HEK293 (cell line): Measurements from ENCODE around the gene SLC47A2.
A peak's percentile ranks its signal among the peaks of the same experiment; 100 is the strongest.

Experiments used
- GLI4 ChIP-seq: fragments of 450-650 bp; formaldehyde crosslinking; IDR thresholded peaks from 2 replicates; pipeline ENCODE4 v1.5.1; 2016; ENCODE audit warnings: missing biosample characterization, missing genetic modification characterization
- HOXA7 ChIP-seq: sonication (generic); formaldehyde crosslinking; IDR thresholded peaks from 2 replicates; pipeline ENCODE4 v1.8.1; 2022; ENCODE audit warnings: missing genetic modification reagents, borderline replicate concordance
- HOXD13 ChIP-seq: sonication (generic); formaldehyde crosslinking; IDR thresholded peaks from 2 replicates; pipeline ENCODE4 v1.8.0; 2022; ENCODE audit warnings: missing genetic modification reagents, borderline replicate concordance
- IKZF3 ChIP-seq: fragments of 450-650 bp; IDR thresholded peaks from 2 replicates; pipeline ENCODE4 v1.5.0; 2018; ENCODE audit warnings: missing biosample characterization, mild to moderate bottlenecking, missing genetic modification characterization, moderate library complexity
- KLF10 ChIP-seq: fragments of 450-650 bp; IDR thresholded peaks from 2 replicates; pipeline ENCODE4 v1.5.1; 2018; ENCODE audit warnings: missing biosample characterization, mild to moderate bottlenecking, missing genetic modification characterization
- KLF16 ChIP-seq: fragments of 450-650 bp; formaldehyde crosslinking; IDR thresholded peaks from 2 replicates; pipeline ENCODE4 v1.5.1; 2017; ENCODE audit warnings: missing biosample characterization, missing genetic modification characterization
- SALL2 ChIP-seq: fragments of 450-650 bp; formaldehyde crosslinking; IDR thresholded peaks from 2 replicates; pipeline ENCODE4 v1.5.0; 2017; ENCODE audit warnings: missing biosample characterization, mild to moderate bottlenecking, missing genetic modification characterization, borderline replicate concordance
- SCRT2 ChIP-seq: fragments of 450-650 bp; formaldehyde crosslinking; IDR thresholded peaks from 2 replicates; pipeline ENCODE4 v1.5.1; 2016; ENCODE audit warnings: missing biosample characterization, missing genetic modification characterization
- TRIM28 ChIP-seq: IDR thresholded peaks from 2 replicates; pipeline ENCODE4 v1.6.1; 2011; ENCODE audit warnings: low read length, control low read depth, borderline replicate concordance
- ZFHX2 ChIP-seq: fragments of 450-650 bp; formaldehyde crosslinking; conservative IDR thresholded peaks from 2 replicates; pipeline ENCODE4 v1.5.1; 2016; ENCODE audit warnings: missing biosample characterization, missing genetic modification characterization
- ZNF114 ChIP-seq: fragments of 450-650 bp; formaldehyde crosslinking; IDR thresholded peaks from 2 replicates; pipeline ENCODE4 v1.5.0; 2017; ENCODE audit warnings: missing biosample characterization, missing genetic modification characterization
- ZNF175 ChIP-seq: fragments of 450-650 bp; formaldehyde crosslinking; IDR thresholded peaks from 2 replicates; pipeline ENCODE4 v1.5.1; 2016; ENCODE audit warnings: missing biosample characterization, missing genetic modification characterization
- ZNF184 ChIP-seq: fragments of 450-650 bp; IDR thresholded peaks from 2 replicates; pipeline ENCODE4 v1.5.1; 2018; ENCODE audit warnings: missing biosample characterization, mild to moderate bottlenecking, missing genetic modification characterization
- ZNF510 ChIP-seq: fragments of 450-650 bp; formaldehyde crosslinking; IDR thresholded peaks from 2 replicates; pipeline ENCODE4 v1.5.1; 2018; ENCODE audit warnings: mild to moderate bottlenecking, missing genetic modification characterization, missing biosample characterization; ENCODE audit not compliant: insufficient replicate concordance
- ZNF529 ChIP-seq: fragments of 450-650 bp; formaldehyde crosslinking; IDR thresholded peaks from 2 replicates; pipeline ENCODE4 v1.5.1; 2017; ENCODE audit warnings: missing genetic modification characterization, missing biosample characterization; ENCODE audit not compliant: insufficient replicate concordance
- ZNF530 ChIP-seq: fragments of 450-650 bp; formaldehyde crosslinking; IDR thresholded peaks from 2 replicates; pipeline ENCODE4 v1.5.1; 2016; ENCODE audit warnings: low read depth, missing biosample characterization, missing genetic modification characterization
- ZNF560 ChIP-seq: fragments of 450-650 bp; formaldehyde crosslinking; IDR thresholded peaks from 2 replicates; pipeline ENCODE4 v1.5.1; 2017; ENCODE audit warnings: missing biosample characterization, missing genetic modification characterization, borderline replicate concordance
- ZNF600 ChIP-seq: fragments of 450-650 bp; formaldehyde crosslinking; IDR thresholded peaks from 2 replicates; pipeline ENCODE4 v1.5.1; 2016; ENCODE audit warnings: missing biosample characterization, missing genetic modification characterization
- ZNF658 ChIP-seq: fragments of 450-650 bp; formaldehyde crosslinking; IDR thresholded peaks from 2 replicates; pipeline ENCODE4; 2016; ENCODE audit warnings: missing biosample characterization, missing genetic modification characterization
- ZNF677 ChIP-seq: fragments of 450-650 bp; IDR thresholded peaks from 2 replicates; pipeline ENCODE4 v1.5.0; 2018; ENCODE audit warnings: missing biosample characterization, mild to moderate bottlenecking, missing genetic modification characterization, moderate library complexity
- ZNF776 ChIP-seq: fragments of 450-650 bp; formaldehyde crosslinking; IDR thresholded peaks from 2 replicates; pipeline ENCODE4 v1.5.0; 2017; ENCODE audit warnings: missing biosample characterization, missing genetic modification characterization, borderline replicate concordance
- ZNF777 ChIP-seq: fragments of 450-650 bp; formaldehyde crosslinking; IDR thresholded peaks from 2 replicates; pipeline ENCODE4 v1.5.1; 2017; ENCODE audit warnings: missing biosample characterization, missing genetic modification characterization, borderline replicate concordance
- ZNF843 ChIP-seq: fragments of 450-650 bp; formaldehyde crosslinking; IDR thresholded peaks from 2 replicates; pipeline ENCODE4 v1.5.1; 2016; ENCODE audit warnings: missing biosample characterization, missing genetic modification characterization
- ZSCAN16 ChIP-seq: fragments of 450-650 bp; formaldehyde crosslinking; IDR thresholded peaks from 2 replicates; pipeline ENCODE4 v1.5.1; 2016; ENCODE audit warnings: missing biosample characterization, missing genetic modification characterization
- TF ChIP-seq, protein P1 (sequence below): fragments of 450-650 bp; IDR thresholded peaks from 2 replicates; pipeline ENCODE4 v1.5.1; 2018; ENCODE audit warnings: missing biosample characterization, mild to moderate bottlenecking, missing genetic modification characterization
- TF ChIP-seq, protein P2 (sequence below): fragments of 450-650 bp; formaldehyde crosslinking; IDR thresholded peaks from 2 replicates; pipeline ENCODE4 v1.5.1; 2016; ENCODE audit warnings: missing biosample characterization, missing genetic modification characterization
- TF ChIP-seq, protein P3 (sequence below): fragments of 450-650 bp; formaldehyde crosslinking; IDR thresholded peaks from 2 replicates; pipeline ENCODE4 v1.5.1; 2017; ENCODE audit warnings: missing biosample characterization, missing genetic modification characterization
- TF ChIP-seq, protein P4 (sequence below): fragments of 450-650 bp; formaldehyde crosslinking; IDR thresholded peaks from 2 replicates; pipeline ENCODE4 v1.5.1; 2016; ENCODE audit warnings: missing biosample characterization, missing genetic modification characterization, low read depth
- TF ChIP-seq, protein P5 (sequence below): fragments of 450-650 bp; formaldehyde crosslinking; IDR thresholded peaks from 2 replicates; pipeline ENCODE4 v1.5.1; 2016; ENCODE audit warnings: missing biosample characterization, missing genetic modification characterization

The SLC47A2 gene

DNA sequence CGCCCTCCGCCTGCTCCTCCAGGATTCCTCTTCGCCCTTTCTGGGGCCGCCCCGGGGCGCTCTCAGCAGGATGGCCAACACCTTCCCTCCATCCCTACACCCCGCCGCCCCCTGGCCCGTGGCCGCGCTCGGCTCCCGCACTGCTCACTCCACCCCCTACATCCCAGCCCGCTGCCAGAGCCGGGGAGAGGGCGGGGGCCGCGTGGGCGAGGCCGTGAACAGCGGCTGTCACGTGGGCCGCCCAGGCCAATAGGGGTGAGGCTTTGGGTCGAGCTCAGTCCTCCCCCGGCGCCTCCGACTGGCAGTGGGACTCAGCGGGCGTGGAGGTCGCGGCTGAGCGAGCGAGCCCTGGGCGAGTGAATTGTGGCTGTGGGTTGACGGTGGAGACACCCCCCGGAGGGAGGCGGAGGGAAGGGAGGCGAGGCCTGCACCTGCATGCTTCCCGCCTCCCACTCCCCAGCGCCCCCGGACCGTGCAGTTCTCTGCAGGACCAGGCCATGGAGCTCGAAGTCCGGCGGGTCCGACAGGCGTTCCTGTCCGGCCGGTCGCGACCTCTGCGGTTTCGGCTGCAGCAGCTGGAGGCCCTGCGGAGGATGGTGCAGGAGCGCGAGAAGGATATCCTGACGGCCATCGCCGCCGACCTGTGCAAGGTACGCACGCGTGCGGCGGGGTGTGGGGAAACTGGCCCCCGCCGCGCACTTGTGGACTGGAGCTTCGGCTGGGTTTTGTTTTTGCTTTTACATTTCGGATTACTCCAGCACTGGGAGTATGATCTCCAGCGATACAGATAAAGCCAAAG is 67.7 kb downstream of the SLC47A2 start, which contains the start of gene ALDH3A2 (continued):
- TF ChIP-seq, protein P1, sequence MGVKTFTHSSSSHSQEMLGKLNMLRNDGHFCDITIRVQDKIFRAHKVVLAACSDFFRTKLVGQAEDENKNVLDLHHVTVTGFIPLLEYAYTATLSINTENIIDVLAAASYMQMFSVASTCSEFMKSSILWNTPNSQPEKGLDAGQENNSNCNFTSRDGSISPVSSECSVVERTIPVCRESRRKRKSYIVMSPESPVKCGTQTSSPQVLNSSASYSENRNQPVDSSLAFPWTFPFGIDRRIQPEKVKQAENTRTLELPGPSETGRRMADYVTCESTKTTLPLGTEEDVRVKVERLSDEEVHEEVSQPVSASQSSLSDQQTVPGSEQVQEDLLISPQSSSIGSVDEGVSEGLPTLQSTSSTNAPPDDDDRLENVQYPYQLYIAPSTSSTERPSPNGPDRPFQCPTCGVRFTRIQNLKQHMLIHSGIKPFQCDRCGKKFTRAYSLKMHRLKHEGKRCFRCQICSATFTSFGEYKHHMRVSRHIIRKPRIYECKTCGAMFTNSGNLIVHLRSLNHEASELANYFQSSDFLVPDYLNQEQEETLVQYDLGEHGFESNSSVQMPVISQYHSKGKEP (tag by site-specific recombination), result no peak
- TF ChIP-seq, protein P2, sequence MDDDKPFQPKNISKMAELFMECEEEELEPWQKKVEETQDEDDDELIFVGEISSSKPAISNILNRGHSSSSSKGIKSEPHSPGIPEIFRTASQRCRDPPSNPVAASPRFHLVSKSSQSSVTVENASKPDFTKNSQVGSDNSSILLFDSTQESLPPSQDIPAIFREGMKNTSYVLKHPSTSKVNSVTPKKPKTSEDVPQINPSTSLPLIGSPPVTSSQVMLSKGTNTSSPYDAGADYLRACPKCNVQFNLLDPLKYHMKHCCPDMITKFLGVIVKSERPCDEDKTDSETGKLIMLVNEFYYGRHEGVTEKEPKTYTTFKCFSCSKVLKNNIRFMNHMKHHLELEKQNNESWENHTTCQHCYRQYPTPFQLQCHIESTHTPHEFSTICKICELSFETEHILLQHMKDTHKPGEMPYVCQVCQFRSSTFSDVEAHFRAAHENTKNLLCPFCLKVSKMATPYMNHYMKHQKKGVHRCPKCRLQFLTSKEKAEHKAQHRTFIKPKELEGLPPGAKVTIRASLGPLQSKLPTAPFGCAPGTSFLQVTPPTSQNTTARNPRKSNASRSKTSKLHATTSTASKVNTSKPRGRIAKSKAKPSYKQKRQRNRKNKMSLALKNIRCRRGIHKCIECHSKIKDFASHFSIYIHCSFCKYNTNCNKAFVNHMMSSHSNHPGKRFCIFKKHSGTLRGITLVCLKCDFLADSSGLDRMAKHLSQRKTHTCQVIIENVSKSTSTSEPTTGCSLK (tag by site-specific recombination), result no peak
- no peak for TF ChIP-seq SALL2
- no peak for TF ChIP-seq ZNF658 (tag by site-specific recombination)
- TF ChIP-seq ZNF560 (tag by site-specific recombination), result no peak
- peak; percentile 70 for TF ChIP-seq KLF16 (tag by site-specific recombination)
- TF ChIP-seq, protein P3, sequence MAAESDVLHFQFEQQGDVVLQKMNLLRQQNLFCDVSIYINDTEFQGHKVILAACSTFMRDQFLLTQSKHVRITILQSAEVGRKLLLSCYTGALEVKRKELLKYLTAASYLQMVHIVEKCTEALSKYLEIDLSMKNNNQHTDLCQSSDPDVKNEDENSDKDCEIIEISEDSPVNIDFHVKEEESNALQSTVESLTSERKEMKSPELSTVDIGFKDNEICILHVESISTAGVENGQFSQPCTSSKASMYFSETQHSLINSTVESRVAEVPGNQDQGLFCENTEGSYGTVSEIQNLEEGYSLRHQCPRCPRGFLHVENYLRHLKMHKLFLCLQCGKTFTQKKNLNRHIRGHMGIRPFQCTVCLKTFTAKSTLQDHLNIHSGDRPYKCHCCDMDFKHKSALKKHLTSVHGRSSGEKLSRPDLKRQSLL (tag by site-specific recombination), result peak; percentile 68
- TF ChIP-seq ZNF529 (tag by site-specific recombination), result no peak
- no peak for TF ChIP-seq HOXD13 (CRISPR knock-in tag)
- TF ChIP-seq ZNF510 (tag by site-specific recombination), result no peak
- TF ChIP-seq ZNF677 (tag by site-specific recombination), result no peak
- no peak for TF ChIP-seq ZNF776 (tag by site-specific recombination)
- no peak for TF ChIP-seq ZNF184 (tag by site-specific recombination)
- no peak for TF ChIP-seq HOXA7 (CRISPR knock-in tag)
- TF ChIP-seq IKZF3, result peak; percentile 60; the same call in 1 of the 2 replicates
- peak; percentile 72; the same call in 1 of the 2 replicates for TF ChIP-seq ZSCAN16 (tag by site-specific recombination)
- no peak for TF ChIP-seq ZNF114
- TF ChIP-seq ZNF777 (tag by site-specific recombination), result peak; percentile 66; the same call in 1 of the 2 replicates
- no peak for TF ChIP-seq GLI4 (tag by site-specific recombination)
- no peak; the same call in 1 of the 2 replicates for TF ChIP-seq TRIM28
- TF ChIP-seq KLF10 (tag by site-specific recombination), result peak; percentile 54; the same call in 1 of the 2 replicates
- no peak for TF ChIP-seq ZNF530 (tag by site-specific recombination)
- TF ChIP-seq, protein P4, sequence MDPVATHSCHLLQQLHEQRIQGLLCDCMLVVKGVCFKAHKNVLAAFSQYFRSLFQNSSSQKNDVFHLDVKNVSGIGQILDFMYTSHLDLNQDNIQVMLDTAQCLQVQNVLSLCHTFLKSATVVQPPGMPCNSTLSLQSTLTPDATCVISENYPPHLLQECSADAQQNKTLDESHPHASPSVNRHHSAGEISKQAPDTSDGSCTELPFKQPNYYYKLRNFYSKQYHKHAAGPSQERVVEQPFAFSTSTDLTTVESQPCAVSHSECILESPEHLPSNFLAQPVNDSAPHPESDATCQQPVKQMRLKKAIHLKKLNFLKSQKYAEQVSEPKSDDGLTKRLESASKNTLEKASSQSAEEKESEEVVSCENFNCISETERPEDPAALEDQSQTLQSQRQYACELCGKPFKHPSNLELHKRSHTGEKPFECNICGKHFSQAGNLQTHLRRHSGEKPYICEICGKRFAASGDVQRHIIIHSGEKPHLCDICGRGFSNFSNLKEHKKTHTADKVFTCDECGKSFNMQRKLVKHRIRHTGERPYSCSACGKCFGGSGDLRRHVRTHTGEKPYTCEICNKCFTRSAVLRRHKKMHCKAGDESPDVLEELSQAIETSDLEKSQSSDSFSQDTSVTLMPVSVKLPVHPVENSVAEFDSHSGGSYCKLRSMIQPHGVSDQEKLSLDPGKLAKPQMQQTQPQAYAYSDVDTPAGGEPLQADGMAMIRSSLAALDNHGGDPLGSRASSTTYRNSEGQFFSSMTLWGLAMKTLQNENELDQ (tag by site-specific recombination), result no peak
- no peak for TF ChIP-seq ZNF175 (tag by site-specific recombination)
- peak; percentile 90 for TF ChIP-seq SCRT2 (tag by site-specific recombination)
- TF ChIP-seq ZNF600 (tag by site-specific recombination), result peak; percentile 91
- peak; percentile 39 for TF ChIP-seq ZNF843 (tag by site-specific recombination)
- TF ChIP-seq, protein P5, sequence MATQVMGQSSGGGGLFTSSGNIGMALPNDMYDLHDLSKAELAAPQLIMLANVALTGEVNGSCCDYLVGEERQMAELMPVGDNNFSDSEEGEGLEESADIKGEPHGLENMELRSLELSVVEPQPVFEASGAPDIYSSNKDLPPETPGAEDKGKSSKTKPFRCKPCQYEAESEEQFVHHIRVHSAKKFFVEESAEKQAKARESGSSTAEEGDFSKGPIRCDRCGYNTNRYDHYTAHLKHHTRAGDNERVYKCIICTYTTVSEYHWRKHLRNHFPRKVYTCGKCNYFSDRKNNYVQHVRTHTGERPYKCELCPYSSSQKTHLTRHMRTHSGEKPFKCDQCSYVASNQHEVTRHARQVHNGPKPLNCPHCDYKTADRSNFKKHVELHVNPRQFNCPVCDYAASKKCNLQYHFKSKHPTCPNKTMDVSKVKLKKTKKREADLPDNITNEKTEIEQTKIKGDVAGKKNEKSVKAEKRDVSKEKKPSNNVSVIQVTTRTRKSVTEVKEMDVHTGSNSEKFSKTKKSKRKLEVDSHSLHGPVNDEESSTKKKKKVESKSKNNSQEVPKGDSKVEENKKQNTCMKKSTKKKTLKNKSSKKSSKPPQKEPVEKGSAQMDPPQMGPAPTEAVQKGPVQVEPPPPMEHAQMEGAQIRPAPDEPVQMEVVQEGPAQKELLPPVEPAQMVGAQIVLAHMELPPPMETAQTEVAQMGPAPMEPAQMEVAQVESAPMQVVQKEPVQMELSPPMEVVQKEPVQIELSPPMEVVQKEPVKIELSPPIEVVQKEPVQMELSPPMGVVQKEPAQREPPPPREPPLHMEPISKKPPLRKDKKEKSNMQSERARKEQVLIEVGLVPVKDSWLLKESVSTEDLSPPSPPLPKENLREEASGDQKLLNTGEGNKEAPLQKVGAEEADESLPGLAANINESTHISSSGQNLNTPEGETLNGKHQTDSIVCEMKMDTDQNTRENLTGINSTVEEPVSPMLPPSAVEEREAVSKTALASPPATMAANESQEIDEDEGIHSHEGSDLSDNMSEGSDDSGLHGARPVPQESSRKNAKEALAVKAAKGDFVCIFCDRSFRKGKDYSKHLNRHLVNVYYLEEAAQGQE (tag by site-specific recombination), result peak; percentile 16; the same call in 1 of the 2 replicates
- peak; percentile 99 for TF ChIP-seq ZFHX2 (tag by site-specific recombination)
